ENCODE data around the gene OLA1.

OLA1 gene

DNA sequence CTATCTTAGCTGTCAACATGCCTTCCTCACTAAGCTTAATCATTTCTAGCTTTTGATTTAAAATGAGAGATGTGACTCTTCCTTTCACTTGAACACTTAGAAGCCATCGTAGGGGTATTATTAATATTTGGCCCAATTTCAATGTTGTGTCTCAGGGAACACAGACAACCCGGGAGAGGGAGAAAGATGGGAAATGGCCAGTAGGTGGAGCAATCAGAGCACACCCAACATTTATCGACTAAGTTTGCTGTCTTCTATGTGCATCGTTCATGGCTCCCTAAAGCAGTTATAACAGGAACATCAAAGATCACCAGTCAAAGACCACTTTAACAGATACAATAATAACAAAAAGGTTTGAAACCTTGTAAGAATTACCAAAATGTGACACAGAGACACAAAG lies 110.2 kb downstream of the OLA1 start:
- no peak overlapping the region for H3K4me3 Mint-ChIP-seq
- H3K36me3 Mint-ChIP-seq = peaks cover 32% of the 10 kb centered on the region
- H3K27me3 Mint-ChIP-seq = no peaks in the 10 kb centered on the region
- H3K27ac Mint-ChIP-seq = no peak overlapping the region
- H3K4me1 Mint-ChIP-seq (ENCODE audit: low read depth) = peaks cover 3% of the 10 kb centered on the region
- H3K9me3 Mint-ChIP-seq (ENCODE audit: low read depth) = no peaks in the 10 kb centered on the region

DNA sequence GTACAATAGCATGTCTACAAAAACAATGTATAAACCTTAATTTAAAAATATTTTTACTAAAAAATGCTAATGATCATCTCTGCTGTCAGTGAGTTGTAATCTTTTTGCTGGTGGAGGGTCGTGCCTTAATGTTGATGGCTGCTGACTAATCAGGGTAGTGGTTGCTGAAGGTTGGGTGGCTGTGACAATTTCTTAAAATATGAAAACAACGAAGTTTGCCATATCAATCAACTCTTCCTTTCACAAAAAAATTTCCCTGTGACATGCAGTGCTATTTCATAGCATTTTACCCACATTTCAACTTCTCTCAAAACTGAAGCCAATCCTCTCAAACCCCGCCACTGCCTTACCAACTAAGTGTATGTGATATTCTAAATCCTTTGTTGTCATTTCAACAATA lies 112.4 kb downstream of the OLA1 start:
- Mint-ChIP-seq H3K27me3 (no peaks in the 10 kb centered on the region), H3K36me3 (peaks cover 33% of the 10 kb centered on the region), H3K27ac (no peak overlapping the region), H3K4me1 (ENCODE audit: low read depth) (peaks cover 3% of the 10 kb centered on the region), H3K4me3 (no peak overlapping the region), H3K9me3 (ENCODE audit: low read depth) (no peaks in the 10 kb centered on the region)

DNA sequence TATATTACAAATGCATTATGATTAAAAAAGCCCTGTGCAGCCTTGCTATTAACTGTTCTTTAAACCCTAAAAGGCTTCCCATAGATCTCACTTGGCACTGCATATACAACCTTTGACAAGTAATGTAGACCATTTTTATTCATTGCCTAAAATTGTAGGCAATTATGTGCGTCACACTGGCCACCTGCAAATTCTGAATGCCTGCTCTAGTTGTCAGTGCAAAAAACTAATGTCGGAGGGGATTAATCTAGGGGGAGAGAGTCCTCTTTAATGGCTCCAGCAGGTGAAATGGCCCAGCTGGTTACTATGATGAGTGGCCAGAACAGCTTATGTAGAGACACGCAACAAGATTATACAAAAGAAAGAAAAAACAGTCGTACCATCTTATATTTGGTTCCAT lies 123.2 kb downstream of the OLA1 start:
- no peaks in the 10 kb centered on the region for H3K27me3 Mint-ChIP-seq
- peaks cover 13% of the 10 kb centered on the region for H3K36me3 Mint-ChIP-seq

GRCh38 chr2:174124181-174124580 lies 124.2 kb downstream of the OLA1 start:
- Mint-ChIP-seq H3K27ac (no peak overlapping the region), H3K36me3 (peaks cover 10% of the 10 kb centered on the region), H3K9me3 (ENCODE audit: low read depth) (no peaks in the 10 kb centered on the region), H3K4me3 (no peak overlapping the region), H3K27me3 (no peaks in the 10 kb centered on the region), H3K4me1 (ENCODE audit: low read depth) (peaks cover 7% of the 10 kb centered on the region)

More for the DNA sequence above, 123.2 kb downstream of the OLA1 start:
- H3K4me3 Mint-ChIP-seq = no peak overlapping the region
- H3K9me3 Mint-ChIP-seq (ENCODE audit: low read depth) = no peaks in the 10 kb centered on the region
- no peak overlapping the region for H3K27ac Mint-ChIP-seq
- H3K4me1 Mint-ChIP-seq (ENCODE audit: low read depth) = peaks cover 7% of the 10 kb centered on the region

DNA sequence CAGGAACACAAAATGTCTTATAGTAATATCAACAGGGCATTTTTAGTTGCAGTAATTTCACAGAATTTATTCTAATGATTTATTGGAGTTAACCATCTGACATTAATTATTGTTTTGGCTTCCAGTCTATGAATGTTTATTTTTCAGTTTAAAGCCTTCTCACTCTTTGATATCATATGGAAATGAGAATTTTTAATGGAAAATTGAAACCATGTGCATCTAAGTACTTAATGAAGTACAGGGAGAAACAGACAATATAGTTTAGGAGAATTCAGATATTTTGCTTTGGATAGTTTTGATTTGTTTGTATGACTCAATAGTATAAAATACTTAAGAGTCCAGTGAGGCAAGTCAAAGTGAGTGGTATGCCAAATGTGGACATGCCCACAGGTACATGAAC lies 126.1 kb downstream of the OLA1 start:
- no peak overlapping the region for H3K27ac Mint-ChIP-seq
- H3K9me3 Mint-ChIP-seq (ENCODE audit: low read depth) = no peaks in the 10 kb centered on the region
- no peaks in the 10 kb centered on the region for H3K27me3 Mint-ChIP-seq
- no peak overlapping the region for H3K4me3 Mint-ChIP-seq
- peaks cover 14% of the 10 kb centered on the region for H3K36me3 Mint-ChIP-seq
- H3K4me1 Mint-ChIP-seq (ENCODE audit: low read depth) = peaks cover 7% of the 10 kb centered on the region

DNA sequence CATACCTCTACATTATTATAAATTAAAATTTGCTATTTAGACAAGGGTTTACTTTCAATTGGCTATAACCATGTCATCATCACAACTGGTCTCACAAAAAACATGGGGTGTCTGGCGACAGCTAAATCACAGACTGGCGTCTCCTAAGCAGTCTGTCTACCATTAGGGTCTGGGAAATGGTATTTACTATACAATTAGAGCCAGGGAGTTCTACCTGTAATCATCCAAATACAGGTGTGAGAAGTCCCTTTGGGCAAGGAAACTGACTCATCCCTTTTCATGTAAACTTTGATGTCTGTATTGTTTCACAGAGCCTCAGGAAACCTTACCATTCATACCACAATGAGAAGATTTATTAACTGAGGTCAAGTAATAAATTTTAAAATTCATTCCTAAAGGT lies 126.7 kb downstream of the OLA1 start:
- H3K36me3 Mint-ChIP-seq = peaks cover 14% of the 10 kb centered on the region

DNA sequence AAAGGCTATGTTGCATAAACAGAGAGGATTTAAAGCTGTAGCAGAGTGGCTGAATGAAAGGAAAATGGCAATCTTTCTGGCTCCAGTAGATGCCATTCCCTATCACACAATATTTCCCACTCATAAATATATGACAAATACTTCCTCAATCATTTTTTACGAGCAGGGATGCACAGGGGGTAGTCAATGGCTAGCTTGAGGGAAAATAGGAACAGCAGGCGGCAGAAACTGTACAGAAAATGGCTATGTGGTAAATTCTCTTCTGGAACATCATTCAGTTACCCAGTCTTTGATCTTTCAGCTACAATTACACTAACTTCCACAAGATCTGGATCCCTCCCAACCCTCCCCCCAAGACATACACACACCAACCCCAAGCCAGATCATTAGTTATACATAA lies 127.2 kb downstream of the OLA1 start:
- Mint-ChIP-seq H3K4me3 (no peak overlapping the region), H3K4me1 (ENCODE audit: low read depth) (peaks cover 7% of the 10 kb centered on the region), H3K27ac (no peak overlapping the region), H3K9me3 (ENCODE audit: low read depth) (no peaks in the 10 kb centered on the region), H3K36me3 (peaks cover 17% of the 10 kb centered on the region), H3K27me3 (no peaks in the 10 kb centered on the region)

More for the DNA sequence above, 126.7 kb downstream of the OLA1 start:
- Mint-ChIP-seq H3K9me3 (ENCODE audit: low read depth) (no peaks in the 10 kb centered on the region), H3K4me3 (no peak overlapping the region), H3K4me1 (ENCODE audit: low read depth) (peaks cover 7% of the 10 kb centered on the region), H3K27ac (no peak overlapping the region), H3K27me3 (no peaks in the 10 kb centered on the region)

- Mint-ChIP-seq H3K4me1 (ENCODE audit: low read depth) (peaks cover 7% of the 10 kb centered on the region), H3K27me3 (no peaks in the 10 kb centered on the region), H3K27ac (no peak overlapping the region), H3K4me3 (no peak overlapping the region), H3K9me3 (ENCODE audit: low read depth) (no peaks in the 10 kb centered on the region), H3K36me3 (peaks cover 21% of the 10 kb centered on the region)
These were observed 128.0 kb downstream of the OLA1 start for GRCh38 chr2:174120346-174120745.

GRCh38 chr2:174117951-174118930 lies 130.1 kb downstream of the OLA1 start:
- Mint-ChIP-seq H3K4me1 (ENCODE audit: low read depth) (peaks cover 7% of the 10 kb centered on the region), H3K27ac (no peak overlapping the region), H3K9me3 (ENCODE audit: low read depth) (no peaks in the 10 kb centered on the region), H3K4me3 (no peak overlapping the region), H3K27me3 (no peaks in the 10 kb centered on the region), H3K36me3 (peaks cover 29% of the 10 kb centered on the region)

DNA sequence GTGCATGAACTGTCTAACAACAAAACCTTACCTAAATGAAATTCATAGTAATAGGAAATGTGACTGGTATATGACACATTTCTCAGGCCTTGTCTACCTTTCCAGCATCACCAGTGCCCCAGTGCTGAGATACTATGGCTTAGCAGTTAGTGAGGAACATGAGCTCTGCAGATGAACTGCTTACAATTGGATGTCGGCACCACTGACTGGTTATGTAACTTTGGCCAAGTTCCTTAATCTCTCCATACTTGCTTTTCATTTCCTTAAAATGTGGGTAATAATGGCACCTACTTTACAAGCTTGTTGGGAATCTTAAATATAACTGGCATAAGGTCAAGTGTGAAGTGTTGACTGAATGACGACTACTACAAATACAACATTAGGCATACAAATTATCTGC lies 136.3 kb downstream of the OLA1 start:
- Mint-ChIP-seq H3K4me1 (ENCODE audit: low read depth) (no peaks in the 10 kb centered on the region), H3K27me3 (no peaks in the 10 kb centered on the region), H3K4me3 (no peak overlapping the region), H3K9me3 (ENCODE audit: low read depth) (no peaks in the 10 kb centered on the region), H3K36me3 (peaks cover 20% of the 10 kb centered on the region), H3K27ac (no peak overlapping the region)

GRCh38 chr2:174108579-174108978 lies 139.8 kb downstream of the OLA1 start:
- Mint-ChIP-seq H3K4me3 (no peak overlapping the region), H3K9me3 (ENCODE audit: low read depth) (no peaks in the 10 kb centered on the region), H3K36me3 (peaks cover 11% of the 10 kb centered on the region), H3K27ac (no peak overlapping the region), H3K27me3 (no peaks in the 10 kb centered on the region), H3K4me1 (ENCODE audit: low read depth) (no peaks in the 10 kb centered on the region)

- H3K36me3 Mint-ChIP-seq = peaks cover 16% of the 10 kb centered on the region
- no peaks in the 10 kb centered on the region for H3K9me3 Mint-ChIP-seq (ENCODE audit: low read depth)
- H3K27ac Mint-ChIP-seq = no peak overlapping the region
- H3K4me3 Mint-ChIP-seq = no peak overlapping the region
- H3K4me1 Mint-ChIP-seq (ENCODE audit: low read depth) = no peaks in the 10 kb centered on the region
- no peaks in the 10 kb centered on the region for H3K27me3 Mint-ChIP-seq
These were observed 141.6 kb downstream of the OLA1 start for GRCh38 chr2:174106736-174107135.

GRCh38 chr2:174094542-174094941 lies 153.8 kb downstream of the OLA1 start:
- Mint-ChIP-seq H3K4me3 (no peak overlapping the region), H3K4me1 (ENCODE audit: low read depth) (no peaks in the 10 kb centered on the region), H3K36me3 (peaks cover 26% of the 10 kb centered on the region), H3K27ac (no peak overlapping the region), H3K9me3 (ENCODE audit: low read depth) (no peaks in the 10 kb centered on the region), H3K27me3 (no peaks in the 10 kb centered on the region)

DNA sequence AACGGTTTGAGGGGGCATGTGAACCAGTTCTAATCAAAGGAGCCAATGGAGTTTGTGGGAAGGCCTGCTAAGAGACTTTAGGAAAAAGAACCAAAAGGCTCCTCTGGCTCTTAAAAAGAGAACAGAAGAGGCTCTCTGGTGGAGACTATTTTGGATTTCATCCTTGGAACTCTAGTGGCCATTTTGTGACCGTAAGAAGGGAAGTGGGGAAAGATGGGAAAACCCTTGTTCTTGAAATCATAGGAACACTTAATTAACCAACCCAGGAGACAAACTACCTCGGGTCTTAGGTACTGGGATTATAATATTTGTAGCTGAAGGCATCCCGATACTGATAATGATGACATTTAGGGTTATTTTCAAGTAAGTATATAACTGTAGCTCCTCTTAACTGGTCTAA lies 157.9 kb downstream of the OLA1 start:
- H3K27ac Mint-ChIP-seq = no peak overlapping the region
- no peaks in the 10 kb centered on the region for H3K4me1 Mint-ChIP-seq (ENCODE audit: low read depth)
- H3K9me3 Mint-ChIP-seq (ENCODE audit: low read depth) = no peaks in the 10 kb centered on the region
- H3K36me3 Mint-ChIP-seq = peaks cover 23% of the 10 kb centered on the region
- no peak overlapping the region for H3K4me3 Mint-ChIP-seq
- no peaks in the 10 kb centered on the region for H3K27me3 Mint-ChIP-seq

- H3K9me3 Mint-ChIP-seq (ENCODE audit: low read depth) = no peaks in the 10 kb centered on the region
- no peak overlapping the region for H3K27ac Mint-ChIP-seq
- no peaks in the 10 kb centered on the region for H3K27me3 Mint-ChIP-seq
- peaks cover 15% of the 10 kb centered on the region for H3K36me3 Mint-ChIP-seq
- H3K4me3 Mint-ChIP-seq = no peak overlapping the region
- no peaks in the 10 kb centered on the region for H3K4me1 Mint-ChIP-seq (ENCODE audit: low read depth)
These were observed 159.4 kb downstream of the OLA1 start for GRCh38 chr2:174088706-174089460.

All from activated naive CD8-positive, alpha-beta T cell (primary cell).